HepG2 (cell line): ENCODE measurements around the gene LENG1. TPM values are rescaled to one million over a fixed set of nuclear protein-coding genes. Genes with fewer than 3 reads are reported as not detected.

Source experiments
- ATAC-seq: fragments of 200-7000 bp; cut with Tn5 transposase; 3 replicates; pipeline ENCODE4 v1.9.1; 2020; ENCODE audit warnings: mild to moderate bottlenecking, moderate library complexity
- BruUV-seq: library from RNA; stranded (reverse); fragments of 400-500 nt; replicated peaks from 2 replicates; lab custom pipeline; 2021; lab: Mats Ljungman, UMichigan
- CTCF ChIA-PET: fragments of 300-600 bp; formaldehyde crosslinking; extraction: SDS; loops from one replicate; lab custom pipeline; 2021; ENCODE audit warnings: low total read pairs, inconsistent platforms, low intra/inter-chr PET ratio; lab: Yijun Ruan, JAX
- POLR2A ChIA-PET: fragments of 350-600 bp; sonication (Branson Sonifier 250); formaldehyde crosslinking; loops from one replicate; lab custom pipeline; 2020; ENCODE audit warnings: antibody characterized with exemption, inconsistent platforms; lab: Yijun Ruan, JAX
- DNase-seq: peaks from one replicate; pipeline ENCODE4 v3.0.0-alpha.2; 2015; ENCODE audit warnings: low spot score
- FAIRE-seq: peaks from 3 replicates; lab custom pipeline; 2011; peaks lifted over from hg19 to GRCh38; lab: Jason Lieb, UNC
- H2AFZ ChIP-seq: one replicate; pipeline ENCODE4 v1.6.1; 2011; ENCODE audit warnings: low read length, inconsistent platforms
- H3K27ac ChIP-seq: fragments of 300-600 bp; 3 replicates; pipeline ENCODE4 v1.8.0; 2011; ENCODE audit warnings: mixed run types, mild to moderate bottlenecking, mixed read lengths, low read length, inconsistent platforms; ENCODE audit not compliant: insufficient read depth; ENCODE audit errors: extremely low read length
- H3K27me3 ChIP-seq, 2 experiments: fragments of 200-600 bp in 1 of 2; 2 replicates in 1 of 2; 3 replicates in 1 of 2; pipeline versions ENCODE4 v1.6.0 to v1.8.0; 2011; ENCODE audit warnings: low read length in 2 of 2, mild to moderate bottlenecking in 2 of 2, moderate library complexity in 2 of 2, inconsistent platforms in 1 of 2; ENCODE audit not compliant: insufficient read depth in 2 of 2, control insufficient read depth in 1 of 2
- H3K36me3 ChIP-seq, 2 experiments: fragments of 200-600 bp in 1 of 2; replicated peaks in 1 of 2; 2 replicates in 1 of 2; 3 replicates in 1 of 2; pipeline versions ENCODE4 v1.5.1 to v1.8.0; 2011; ENCODE audit warnings: low read length in 2 of 2, inconsistent platforms in 1 of 2; ENCODE audit not compliant: insufficient read depth in 2 of 2, control insufficient read depth in 1 of 2
- H3K4me1 ChIP-seq: 2 replicates; pipeline ENCODE4 v1.5.1; 2012; ENCODE audit warnings: low read length, inconsistent platforms; ENCODE audit not compliant: insufficient read depth
- H3K4me2 ChIP-seq: 2 replicates; pipeline ENCODE4 v1.6.0; 2011; ENCODE audit warnings: low read depth, low read length, inconsistent platforms
- H3K4me3 ChIP-seq, 3 experiments: fragments of 200-600 bp in 1 of 3; sonication (generic), shearing (Covaris generic) in 1 of 3; replicated peaks in 1 of 3; 2 replicates each; pipeline ENCODE4 v1.5.1; 2011 to 2016; ENCODE audit warnings: low read length in 3 of 3, inconsistent platforms in 2 of 3, low read depth in 2 of 3, mild to moderate bottlenecking in 2 of 3, control low read depth in 1 of 3, mixed read lengths in 1 of 3; ENCODE audit not compliant: insufficient read depth in 1 of 3
- H3K79me2 ChIP-seq: one replicate; pipeline ENCODE4 v1.6.1; 2011; ENCODE audit warnings: low read length, inconsistent platforms; ENCODE audit not compliant: insufficient read depth
- H3K9ac ChIP-seq: 2 replicates; pipeline ENCODE4 v1.6.0; 2011; ENCODE audit warnings: mild to moderate bottlenecking, low read depth, low read length, inconsistent platforms; ENCODE audit not compliant: insufficient read depth
- H3K9me3 ChIP-seq: 2 replicates; pipeline ENCODE4 v1.5.1; 2012; ENCODE audit warnings: mild to moderate bottlenecking, low read length
- H4K20me1 ChIP-seq: 2 replicates; pipeline ENCODE4 v1.6.0; 2011; ENCODE audit warnings: inconsistent platforms, mild to moderate bottlenecking, low read length, moderate library complexity; ENCODE audit not compliant: insufficient read depth
- CHD4 ChIP-seq: fragments of 200-600 bp; sonication (generic); IDR thresholded peaks from 2 replicates; pipeline ENCODE4 v1.7.0; 2017; ENCODE audit warnings: mild to moderate bottlenecking, low read length, borderline replicate concordance
- E2F1 ChIP-seq: sonication (generic); formaldehyde crosslinking; IDR thresholded peaks from 2 replicates; pipeline ENCODE4 v1.5.0; 2020; ENCODE audit warnings: missing genetic modification reagents
- EEA1 ChIP-seq: sonication (generic); formaldehyde crosslinking; IDR thresholded peaks from 2 replicates; pipeline ENCODE4 v1.5.1; 2020; ENCODE audit warnings: mild to moderate bottlenecking, missing genetic modification reagents, borderline replicate concordance
- HHEX ChIP-seq: IDR thresholded peaks from 2 replicates; pipeline ENCODE4 v1.6.1; 2016; ENCODE audit warnings: control low read depth
- IKZF1 ChIP-seq: fragments of 450-650 bp; IDR thresholded peaks from 2 replicates; pipeline ENCODE4 v1.7.1; 2016
- ISX ChIP-seq: sonication (generic); formaldehyde crosslinking; conservative IDR thresholded peaks from 2 replicates; pipeline ENCODE4 v1.5.0; 2020; ENCODE audit warnings: missing genetic modification reagents
- KDM3A ChIP-seq: IDR thresholded peaks from 2 replicates; pipeline ENCODE4 v1.6.1; 2018; ENCODE audit warnings: low read depth, missing compliant biosample characterization
- MED8 ChIP-seq: sonication (generic); formaldehyde crosslinking; IDR thresholded peaks from 2 replicates; pipeline ENCODE4 v1.8.1; 2023; ENCODE audit warnings: mild to moderate bottlenecking, missing genetic modification reagents; ENCODE audit not compliant: insufficient replicate concordance
- MTA1 ChIP-seq: sonication (generic); formaldehyde crosslinking; IDR thresholded peaks from 2 replicates; pipeline ENCODE4 v1.4.0; 2020; ENCODE audit warnings: missing genetic modification reagents, mild to moderate bottlenecking, borderline replicate concordance
- MXD4 ChIP-seq: IDR thresholded peaks from 2 replicates; pipeline ENCODE4 v1.6.1; 2016; ENCODE audit warnings: mild to moderate bottlenecking, missing biosample characterization, missing genetic modification reagents
- NR2F2 ChIP-seq: IDR thresholded peaks from 2 replicates; pipeline ENCODE4 v1.6.1; 2012; ENCODE audit warnings: low read depth, inconsistent platforms, borderline replicate concordance
- TFDP2 ChIP-seq: sonication (generic); formaldehyde crosslinking; IDR thresholded peaks from 2 replicates; pipeline ENCODE4 v1.4.0; 2020; ENCODE audit warnings: missing genetic modification reagents
- TGIF2 ChIP-seq: IDR thresholded peaks from 2 replicates; pipeline ENCODE4 v1.6.1; 2016; ENCODE audit warnings: control low read depth, missing compliant biosample characterization
- ZNF430 ChIP-seq: sonication (generic); formaldehyde crosslinking; IDR thresholded peaks from 2 replicates; pipeline ENCODE4 v1.9.0; 2021; ENCODE audit warnings: mild to moderate bottlenecking, missing genetic modification reagents
- ZNF432 ChIP-seq: sonication (generic); formaldehyde crosslinking; IDR thresholded peaks from 2 replicates; pipeline ENCODE4 v1.5.0; 2020; ENCODE audit warnings: missing genetic modification reagents, mild to moderate bottlenecking, borderline replicate concordance
- ZNF44 ChIP-seq: sonication (generic); formaldehyde crosslinking; IDR thresholded peaks from 2 replicates; pipeline ENCODE4 v1.5.1; 2020; ENCODE audit warnings: mild to moderate bottlenecking, missing genetic modification reagents
- ZNF562 ChIP-seq: sonication (generic); formaldehyde crosslinking; IDR thresholded peaks from 2 replicates; pipeline ENCODE4 v1.8.0; 2022; ENCODE audit warnings: missing genetic modification reagents, borderline replicate concordance
- ZNF644 ChIP-seq: IDR thresholded peaks from 2 replicates; pipeline ENCODE4 v1.6.1; 2016; ENCODE audit warnings: low read depth
- WGBS: methylation state at CpG from one replicate; pipeline ENCODE4 v1.1.6; 2017; ENCODE audit warnings: low lambda C conversion rate; 5-methylcytosine and 5-hydroxymethylcytosine counted together
- in situ Hi-C: cut with HindIII; loops from 2 replicates; pipeline ENCODE4 v1.10.0; 2017; ENCODE audit warnings: low pct_unique_long_range_greater_than_20kb; ENCODE audit not compliant: extremely low pct_ligation_motif_present
- intact Hi-C: fragments of 100-400 bp; cut with micrococcal nuclease; formaldehyde crosslinking; loops from one replicate; pipeline ENCODE4 v1.10.0; 2022; ENCODE audit not compliant: unreplicated experiment
- polyA plus RNA-seq, 8 experiments: library from polyadenylated mRNA; depleted of rRNA in 3 of 8; stranded (reverse) in 7 of 8; unstranded in 1 of 8; fragments of >200 nt; fragmentation: Illumina TruSeq in 4 of 8; extraction: Trizol in 4 of 8; gene quantifications; 2 replicates each; pipeline versions ENCODE4 v1.2.1 to v1.2.3, GENCODE V29; 2011 to 2016; ENCODE audit warnings: low read depth in 4 of 8, missing spikeins in 1 of 8, mixed read lengths in 1 of 8; ENCODE audit not compliant: insufficient read depth in 1 of 8
- total RNA-seq, 5 experiments: library from RNA; depleted of rRNA; stranded (reverse); fragments of >200 nt; fragmentation: Illumina TruSeq; extraction: Trizol; gene quantifications; 2 replicates each; pipeline ENCODE4 v1.2.3, GENCODE V29; 2016; ENCODE audit warnings: low read depth in 1 of 5
- TF ChIP-seq, protein P1 (sequence below): sonication (generic); formaldehyde crosslinking; IDR thresholded peaks from 2 replicates; pipeline ENCODE4 v1.4.0; 2020; ENCODE audit warnings: missing genetic modification reagents
- TF ChIP-seq, protein P2 (sequence below): sonication (generic); formaldehyde crosslinking; IDR thresholded peaks from 2 replicates; pipeline ENCODE4 v1.5.0; 2020; ENCODE audit warnings: missing genetic modification reagents, mild to moderate bottlenecking, borderline replicate concordance

LENG1 gene
- total and polyA plus RNA-seq, 2 of the 13 experiments (the other 11 are each of a cell fraction or from before 2014, with no cell fraction given), result 1.8 to 3.8 TPM

GRCh38 chr19:54137699-54138488 is 21.6 kb downstream of the LENG1 start, which contains the start of gene CNOT3:
TSS of gene CNOT3 (plus strand) at chr19:54137762. CDS start at chr19:54142979, 5,217 bp downstream.
- peaks cover 20 to 33% of the 10 kb centered on the region in 2 experiments for H3K36me3 ChIP-seq
- peak within 1 kb of the TSS; percentile 72 for H2AFZ ChIP-seq
- in situ Hi-C loops, result no loop called here
- no CpG with 5 or more reads among the region's 103 CpGs for WGBS
- peaks cover 10% of the 10 kb centered on the region; the same call in 1 of the 2 replicates for H4K20me1 ChIP-seq
- CTCF ChIA-PET, result no interaction called here
- no TSS peak for BruUV-seq
- peaks cover 39% of the 10 kb centered on the region for H3K79me2 ChIP-seq
- H3K4me1 ChIP-seq, result peaks cover 42% of the 10 kb centered on the region
- intact Hi-C loops, result loop anchor here (5.0 kb wide), 1 partner anchor 64 kb away; the partner anchor contains the start of gene RPS9
- H3K9me3 ChIP-seq, result peaks cover 5% of the 10 kb centered on the region
- peak within 1 kb of the TSS; percentile 97 for H3K9ac ChIP-seq
- DNase-seq (no peak), FAIRE-seq (no peak), ATAC-seq (no peak)
- H3K27me3 ChIP-seq, result no peaks in the 10 kb centered on the region; a peak in 1 of 5 replicates
- peak within 1 kb of the TSS; percentile 94 for H3K4me2 ChIP-seq
- POLR2A ChIA-PET, result interaction anchor here (1.0 to 2.8 kb wide), 22 partner anchors 10 to 979 kb away, joined by 3 to 73 read pairs (median 5); partner anchors contain the start of genes LENG1, LENG8, LENG9 and MBOAT7
- H3K27ac ChIP-seq, result peak within 1 kb of the TSS; percentile 88
- H3K4me3 ChIP-seq, result peak within 1 kb of the TSS; percentile 74 to 86 (median 82)
- TF ChIP-seq HHEX (CRISPR knock-in tag) (no peak), E2F1 (no peak; the same call in 1 of the 2 replicates), MXD4 (no peak), IKZF1 (no peak), ZNF562 (CRISPR knock-in tag) (no peak), ZNF644 (CRISPR knock-in tag) (no peak), EEA1 (no peak; the same call in 1 of the 2 replicates), MTA1 (CRISPR knock-in tag) (no peak), MED8 (CRISPR knock-in tag) (no peak), ZNF432 (no peak), ISX (CRISPR knock-in tag) (no peak), ZNF44 (CRISPR knock-in tag) (no peak), TGIF2 (CRISPR knock-in tag) (no peak), NR2F2 (no peak), CHD4 (no peak), KDM3A (CRISPR knock-in tag) (no peak), ZNF430 (0 out of 2 replicates have a peak, but pooled peaks have one; percentile 41), TFDP2 (CRISPR knock-in tag) (no peak)
- TF ChIP-seq, protein P1, sequence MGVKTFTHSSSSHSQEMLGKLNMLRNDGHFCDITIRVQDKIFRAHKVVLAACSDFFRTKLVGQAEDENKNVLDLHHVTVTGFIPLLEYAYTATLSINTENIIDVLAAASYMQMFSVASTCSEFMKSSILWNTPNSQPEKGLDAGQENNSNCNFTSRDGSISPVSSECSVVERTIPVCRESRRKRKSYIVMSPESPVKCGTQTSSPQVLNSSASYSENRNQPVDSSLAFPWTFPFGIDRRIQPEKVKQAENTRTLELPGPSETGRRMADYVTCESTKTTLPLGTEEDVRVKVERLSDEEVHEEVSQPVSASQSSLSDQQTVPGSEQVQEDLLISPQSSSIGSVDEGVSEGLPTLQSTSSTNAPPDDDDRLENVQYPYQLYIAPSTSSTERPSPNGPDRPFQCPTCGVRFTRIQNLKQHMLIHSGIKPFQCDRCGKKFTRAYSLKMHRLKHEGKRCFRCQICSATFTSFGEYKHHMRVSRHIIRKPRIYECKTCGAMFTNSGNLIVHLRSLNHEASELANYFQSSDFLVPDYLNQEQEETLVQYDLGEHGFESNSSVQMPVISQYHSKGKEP (CRISPR knock-in tag), result no peak
- TF ChIP-seq, protein P2, sequence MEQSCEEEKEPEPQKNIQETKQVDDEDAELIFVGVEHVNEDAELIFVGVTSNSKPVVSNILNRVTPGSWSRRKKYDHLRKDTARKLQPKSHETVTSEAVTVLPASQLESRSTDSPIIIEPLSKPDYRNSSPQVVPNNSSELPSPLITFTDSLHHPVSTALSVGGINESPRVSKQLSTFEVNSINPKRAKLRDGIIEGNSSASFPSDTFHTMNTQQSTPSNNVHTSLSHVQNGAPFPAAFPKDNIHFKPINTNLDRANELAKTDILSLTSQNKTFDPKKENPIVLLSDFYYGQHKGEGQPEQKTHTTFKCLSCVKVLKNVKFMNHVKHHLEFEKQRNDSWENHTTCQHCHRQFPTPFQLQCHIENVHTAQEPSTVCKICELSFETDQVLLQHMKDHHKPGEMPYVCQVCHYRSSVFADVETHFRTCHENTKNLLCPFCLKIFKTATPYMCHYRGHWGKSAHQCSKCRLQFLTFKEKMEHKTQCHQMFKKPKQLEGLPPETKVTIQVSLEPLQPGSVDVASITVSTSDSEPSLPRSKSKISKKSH (CRISPR knock-in tag), result peak; percentile 41; the same call in 1 of the 2 replicates
